OCI-LY7 (cell line): Measurements from ENCODE around the gene PHPT1. TPM values are rescaled to one million over a fixed set of nuclear protein-coding genes. Genes with fewer than 3 reads are reported as not detected.

Experiments used
- BruUV-seq: library from RNA; stranded (reverse); fragments of 400-500 nt; replicated peaks from 2 replicates; lab custom pipeline; 2021; lab: Mats Ljungman, UMichigan
- CTCF ChIA-PET: fragments of 300-600 bp; sonication (Branson Sonifier 250); formaldehyde crosslinking; loops from one replicate; lab custom pipeline; 2022; ENCODE audit warnings: antibody characterized with exemption; ENCODE audit not compliant: unreplicated experiment; lab: Charles Lee
- POLR2A ChIA-PET: fragments of 300-600 bp; sonication (Branson Sonifier 250); formaldehyde crosslinking; loops from one replicate; lab custom pipeline; 2022; ENCODE audit warnings: antibody characterized with exemption; lab: Charles Lee
- DNase-seq: peaks from one replicate; pipeline ENCODE4 v3.0.0-alpha.2; 2015; ENCODE audit warnings: low spot score
- H2AFZ ChIP-seq: fragments of 200-600 bp; sonication (generic), shearing (Covaris generic); 2 replicates; pipeline ENCODE4 v1.6.1; 2014; ENCODE audit warnings: mild to moderate bottlenecking, antibody characterized with exemption, low read length, moderate library complexity
- H3K27ac ChIP-seq: fragments of 200-600 bp; sonication (generic); 2 replicates; pipeline ENCODE4 v1.5.1; 2014; ENCODE audit warnings: mixed run types, low read depth, mild to moderate bottlenecking, moderate library complexity, low read length, inconsistent platforms; ENCODE audit not compliant: poor library complexity, severe bottlenecking
- H3K36me3 ChIP-seq: fragments of 200-600 bp; sonication (generic); 2 replicates; pipeline ENCODE4 v1.6.1; 2014; ENCODE audit warnings: mild to moderate bottlenecking, antibody characterized with exemption, low read length, moderate library complexity, mixed read lengths; ENCODE audit not compliant: insufficient read depth
- H3K4me1 ChIP-seq: fragments of 200-600 bp; sonication (generic); 2 replicates; pipeline ENCODE4 v1.5.1; 2014; ENCODE audit warnings: mild to moderate bottlenecking, low read length; ENCODE audit not compliant: insufficient read depth, poor library complexity, severe bottlenecking
- H3K4me2 ChIP-seq: fragments of 200-600 bp; sonication (generic); 2 replicates; pipeline ENCODE4 v1.6.1; 2014; ENCODE audit warnings: mild to moderate bottlenecking, low read length
- H3K4me3 ChIP-seq: fragments of 200-600 bp; sonication (generic); 2 replicates; pipeline ENCODE4 v1.5.1; 2014; ENCODE audit warnings: mild to moderate bottlenecking, low read depth, low read length; ENCODE audit not compliant: poor library complexity, severe bottlenecking
- H3K79me2 ChIP-seq: fragments of 200-600 bp; sonication (generic); 2 replicates; pipeline ENCODE4 v1.6.1; 2016; ENCODE audit warnings: low read depth, mild to moderate bottlenecking, low read length, moderate library complexity, mixed read lengths; ENCODE audit not compliant: insufficient read depth
- H3K9me2 ChIP-seq: fragments of 200-600 bp; sonication (generic); 2 replicates; pipeline ENCODE4 v1.6.1; 2016; ENCODE audit warnings: mild to moderate bottlenecking, low read length, mixed read lengths; ENCODE audit not compliant: insufficient read depth
- H3K9me3 ChIP-seq: fragments of 200-600 bp; sonication (generic); 2 replicates; pipeline ENCODE4 v1.6.1; 2014; ENCODE audit warnings: mild to moderate bottlenecking, mixed run types, low read length, mixed read lengths
- H4K20me1 ChIP-seq: fragments of 200-600 bp; sonication (generic); 2 replicates; pipeline ENCODE4 v1.6.1; 2014; ENCODE audit warnings: mild to moderate bottlenecking, antibody characterized with exemption, low read length, moderate library complexity, mixed read lengths; ENCODE audit not compliant: insufficient read depth
- EZH2phosphoT487 ChIP-seq: fragments of 200-600 bp; sonication (generic); IDR thresholded peaks from 2 replicates; pipeline ENCODE4 v1.6.1; 2018; ENCODE audit warnings: low read depth, borderline replicate concordance, mild to moderate bottlenecking, mixed run types, antibody characterized with exemption, low read length, moderate library complexity, mixed read lengths
- intact Hi-C: fragments of 100-400 bp; cut with micrococcal nuclease; formaldehyde crosslinking; loops from one replicate; pipeline ENCODE4 v1.10.0; 2022; ENCODE audit not compliant: unreplicated experiment
- microRNA-seq: library from miRNA; unstranded; fragments of <30 nt; microRNA quantifications from one replicate; pipeline ENCODE4 v1.2.0, GENCODE V29; 2022; ENCODE audit warnings: borderline replicate concordance
- small RNA-seq: library from RNA; depleted of rRNA; stranded (forward); fragments of <200 nt; gene quantifications from one replicate; pipeline ENCODE3, GENCODE V24; 2014
- total RNA-seq, 2 experiments: library from RNA; depleted of rRNA in 1 of 2; stranded (reverse); fragments of >200 nt in 1 of 2; shearing (Covaris generic) in 1 of 2; gene quantifications; 2 replicates each; pipeline ENCODE4 v1.2.3, GENCODE V29; 2014 to 2022
- TF ChIP-seq, protein P1 (sequence below): fragments of 200-600 bp; sonication (generic); conservative IDR thresholded peaks from 2 replicates; pipeline ENCODE4 v1.5.1; 2014; ENCODE audit warnings: mild to moderate bottlenecking, antibody characterized with exemption, low read length, moderate library complexity, mixed read lengths

The PHPT1 gene
- total RNA-seq, 2 experiments from 2014 or later, result 49.9 to 56.9 TPM

DNA sequence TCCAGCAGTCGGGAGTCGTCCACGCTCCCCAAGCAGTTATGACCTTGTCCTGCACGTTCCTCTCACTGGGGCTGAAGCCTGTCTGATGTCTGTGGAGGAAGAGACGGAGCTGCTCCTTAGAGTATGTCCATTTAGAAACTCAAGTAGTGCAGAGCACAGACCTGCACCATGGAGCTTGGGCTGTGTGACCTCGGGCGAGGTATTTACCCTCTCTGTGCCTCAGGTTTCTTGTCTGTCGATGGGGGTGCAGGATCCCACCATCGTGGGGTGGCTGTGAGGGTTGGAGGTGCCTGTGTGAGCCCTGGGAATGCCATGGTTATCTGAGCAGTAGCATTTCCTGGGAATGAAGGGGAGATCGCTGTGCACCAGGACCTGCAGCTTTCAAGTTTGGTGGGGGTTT lies 51.3 kb downstream of the PHPT1 start:
- CTCF ChIA-PET, result no interaction called here
- H3K79me2 ChIP-seq, result peaks cover 4% of the 10 kb centered on the region; the same call in 1 of the 2 replicates

More for the DNA sequence above, 51.3 kb downstream of the PHPT1 start:
- no peak overlapping the region for H3K27ac ChIP-seq
- no peak overlapping the region for H2AFZ ChIP-seq
- H3K9me3 ChIP-seq, result no peaks in the 10 kb centered on the region
- H4K20me1 ChIP-seq, result no peaks in the 10 kb centered on the region
- peaks cover 74% of the 10 kb centered on the region for H3K36me3 ChIP-seq
- BruUV-seq, result no TSS peak
- no peaks in the 10 kb centered on the region for H3K4me1 ChIP-seq
- no peak for DNase-seq
- POLR2A ChIA-PET, result no interaction called here
- no peak overlapping the region for H3K4me3 ChIP-seq
- no peaks in the 10 kb centered on the region for H3K9me2 ChIP-seq
- no peak for TF ChIP-seq EZH2phosphoT487
- TF ChIP-seq, protein P1, sequence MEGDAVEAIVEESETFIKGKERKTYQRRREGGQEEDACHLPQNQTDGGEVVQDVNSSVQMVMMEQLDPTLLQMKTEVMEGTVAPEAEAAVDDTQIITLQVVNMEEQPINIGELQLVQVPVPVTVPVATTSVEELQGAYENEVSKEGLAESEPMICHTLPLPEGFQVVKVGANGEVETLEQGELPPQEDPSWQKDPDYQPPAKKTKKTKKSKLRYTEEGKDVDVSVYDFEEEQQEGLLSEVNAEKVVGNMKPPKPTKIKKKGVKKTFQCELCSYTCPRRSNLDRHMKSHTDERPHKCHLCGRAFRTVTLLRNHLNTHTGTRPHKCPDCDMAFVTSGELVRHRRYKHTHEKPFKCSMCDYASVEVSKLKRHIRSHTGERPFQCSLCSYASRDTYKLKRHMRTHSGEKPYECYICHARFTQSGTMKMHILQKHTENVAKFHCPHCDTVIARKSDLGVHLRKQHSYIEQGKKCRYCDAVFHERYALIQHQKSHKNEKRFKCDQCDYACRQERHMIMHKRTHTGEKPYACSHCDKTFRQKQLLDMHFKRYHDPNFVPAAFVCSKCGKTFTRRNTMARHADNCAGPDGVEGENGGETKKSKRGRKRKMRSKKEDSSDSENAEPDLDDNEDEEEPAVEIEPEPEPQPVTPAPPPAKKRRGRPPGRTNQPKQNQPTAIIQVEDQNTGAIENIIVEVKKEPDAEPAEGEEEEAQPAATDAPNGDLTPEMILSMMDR, result no peak
- no peak overlapping the region for H3K4me2 ChIP-seq
- intact Hi-C loops, result no loop called here

Small RNAs within 50 kb of the gene (microRNA-seq; reads per million reads assigned to microRNA genes)
- gene MIR4292, result not detected
- 12.1 reads per million, percentile 17 among the genes with 10 or more reads in this experiment for gene MIR4479

Small RNAs within 50 kb of the gene (small RNA-seq; reads per million reads assigned to genes)
- gene AL355987.2 (not detected), gene MIR4292 (not detected), gene MIR4479 (not detected)

Other genes with a start within 250 kb of the PHPT1 start
- gene EGFL7, start 186.5 kb upstream of the PHPT1 start, total RNA-seq (2014; rRNA removed; shearing (Covaris generic)), result not detected in 2 replicates
- gene EGFL7, start 186.5 kb upstream of the PHPT1 start, total RNA-seq (2022), result not detected in 2 replicates
- gene AGPAT2, start 162.0 kb upstream of the PHPT1 start, total RNA-seq (2014; rRNA removed; shearing (Covaris generic)), result 20.8 and 29.6 TPM in 2 replicates
- gene AGPAT2, start 162.0 kb upstream of the PHPT1 start, total RNA-seq (2022), result 15.2 and 18.3 TPM in 2 replicates
- 13.3 and 13.9 TPM in 2 replicates for gene DIPK1B, start 136.8 kb upstream of the PHPT1 start, total RNA-seq (2014; rRNA removed; shearing (Covaris generic))
- 0.30 and 0.74 TPM in 2 replicates for gene DIPK1B, start 136.8 kb upstream of the PHPT1 start, total RNA-seq (2022)
- not detected in 2 replicates for gene LCN10, start 106.5 kb upstream of the PHPT1 start, total RNA-seq (2014; rRNA removed; shearing (Covaris generic))
- not detected in 2 replicates for gene LCN10, start 106.5 kb upstream of the PHPT1 start, total RNA-seq (2022)
- not detected in 2 replicates for gene LCN6, start 100.9 kb upstream of the PHPT1 start, total RNA-seq (2014; rRNA removed; shearing (Covaris generic))
- gene LCN6, start 100.9 kb upstream of the PHPT1 start, total RNA-seq (2022), result not detected in 2 replicates
- not detected in 2 replicates for gene LCN8, start 91.2 kb upstream of the PHPT1 start, total RNA-seq (2014; rRNA removed; shearing (Covaris generic))
- not detected in 2 replicates for gene LCN8, start 91.2 kb upstream of the PHPT1 start, total RNA-seq (2022)
- gene LCN15, start 84.9 kb upstream of the PHPT1 start, total RNA-seq (2014; rRNA removed; shearing (Covaris generic)), result not detected in 2 replicates
- gene LCN15, start 84.9 kb upstream of the PHPT1 start, total RNA-seq (2022), result not detected in 2 replicates
- gene TMEM141, start 58.1 kb upstream of the PHPT1 start, total RNA-seq (2014; rRNA removed; shearing (Covaris generic)), result 61.9 and 70.2 TPM in 2 replicates
- gene TMEM141, start 58.1 kb upstream of the PHPT1 start, total RNA-seq (2022), result 41.5 and 43.2 TPM in 2 replicates
- 1.3 and 2.2 TPM in 2 replicates for gene CCDC183, start 53.1 kb upstream of the PHPT1 start, total RNA-seq (2014; rRNA removed; shearing (Covaris generic))
- gene CCDC183, start 53.1 kb upstream of the PHPT1 start, total RNA-seq (2022), result 0.44 and 0.88 TPM in 2 replicates
- gene RABL6, start 41.5 kb upstream of the PHPT1 start, total RNA-seq (2014; rRNA removed; shearing (Covaris generic)), result 97.0 and 113 TPM in 2 replicates
- gene RABL6, start 41.5 kb upstream of the PHPT1 start, total RNA-seq (2022), result 126 and 133 TPM in 2 replicates
- 2.4 and 2.5 TPM in 2 replicates for gene AJM1, start 6.9 kb upstream of the PHPT1 start, total RNA-seq (2014; rRNA removed; shearing (Covaris generic))
- gene AJM1, start 6.9 kb upstream of the PHPT1 start, total RNA-seq (2022), result 4.6 and 5.1 TPM in 2 replicates
- gene MAMDC4, start 2.9 kb downstream of the PHPT1 start, total RNA-seq (2014; rRNA removed; shearing (Covaris generic)), result 11.7 and 14.0 TPM in 2 replicates
- 12.7 and 14.2 TPM in 2 replicates for gene MAMDC4, start 2.9 kb downstream of the PHPT1 start, total RNA-seq (2022)
- 272 and 409 TPM in 2 replicates for gene EDF1, start 16.9 kb downstream of the PHPT1 start, total RNA-seq (2014; rRNA removed; shearing (Covaris generic))
- 222 and 246 TPM in 2 replicates for gene EDF1, start 16.9 kb downstream of the PHPT1 start, total RNA-seq (2022)
- 31.4 and 34.7 TPM in 2 replicates for gene TRAF2, start 37.1 kb downstream of the PHPT1 start, total RNA-seq (2014; rRNA removed; shearing (Covaris generic))
- 40.5 and 43.7 TPM in 2 replicates for gene TRAF2, start 37.1 kb downstream of the PHPT1 start, total RNA-seq (2022)
- 78.7 and 89.6 TPM in 2 replicates for gene FBXW5, start 95.3 kb downstream of the PHPT1 start, total RNA-seq (2014; rRNA removed; shearing (Covaris generic))
- gene FBXW5, start 95.3 kb downstream of the PHPT1 start, total RNA-seq (2022), result 59.1 and 63.3 TPM in 2 replicates
- 0.95 and 1.0 TPM in 2 replicates for gene C8G, start 95.8 kb downstream of the PHPT1 start, total RNA-seq (2014; rRNA removed; shearing (Covaris generic))
- gene C8G, start 95.8 kb downstream of the PHPT1 start, total RNA-seq (2022), result 2.1 and 2.2 TPM in 2 replicates
- 0.95 and 6.5 TPM in 2 replicates for gene LCN12, start 102.9 kb downstream of the PHPT1 start, total RNA-seq (2014; rRNA removed; shearing (Covaris generic))
- gene LCN12, start 102.9 kb downstream of the PHPT1 start, total RNA-seq (2022), result 3.5 and 3.7 TPM in 2 replicates
- not detected in 2 replicates for gene PTGDS, start 128.1 kb downstream of the PHPT1 start, total RNA-seq (2014; rRNA removed; shearing (Covaris generic))
- gene PTGDS, start 128.1 kb downstream of the PHPT1 start, total RNA-seq (2022), result not detected in 2 replicates
- gene LCNL1, start 133.6 kb downstream of the PHPT1 start, total RNA-seq (2014; rRNA removed; shearing (Covaris generic)), result not detected in 2 replicates
- gene LCNL1, start 133.6 kb downstream of the PHPT1 start, total RNA-seq (2022), result not detected in 2 replicates
- gene PAXX, start 143.0 kb downstream of the PHPT1 start, total RNA-seq (2014; rRNA removed; shearing (Covaris generic)), result 63.5 and 66.5 TPM in 2 replicates
- 45.7 and 46.3 TPM in 2 replicates for gene PAXX, start 143.0 kb downstream of the PHPT1 start, total RNA-seq (2022)
- gene CLIC3, start 147.2 kb downstream of the PHPT1 start, total RNA-seq (2014; rRNA removed; shearing (Covaris generic)), result not detected in 2 replicates
- gene CLIC3, start 147.2 kb downstream of the PHPT1 start, total RNA-seq (2022), result not detected in 2 replicates
- 2.4 and 4.1 TPM in 2 replicates for gene ABCA2, start 178.8 kb downstream of the PHPT1 start, total RNA-seq (2014; rRNA removed; shearing (Covaris generic))
- gene ABCA2, start 178.8 kb downstream of the PHPT1 start, total RNA-seq (2022), result 8.3 and 10.6 TPM in 2 replicates
- not detected in 2 replicates for gene FUT7, start 182.7 kb downstream of the PHPT1 start, total RNA-seq (2014; rRNA removed; shearing (Covaris generic))
- 0.21 TPM in 1 of 2 replicates, not detected in the other for gene FUT7, start 182.7 kb downstream of the PHPT1 start, total RNA-seq (2022)
- gene NPDC1, start 196.8 kb downstream of the PHPT1 start, total RNA-seq (2014; rRNA removed; shearing (Covaris generic)), result 0.21 and 0.32 TPM in 2 replicates
- 0.38 and 0.39 TPM in 2 replicates for gene NPDC1, start 196.8 kb downstream of the PHPT1 start, total RNA-seq (2022)
- gene ENTPD2, start 204.7 kb downstream of the PHPT1 start, total RNA-seq (2014; rRNA removed; shearing (Covaris generic)), result 0.16 TPM in 1 of 2 replicates, not detected in the other
- gene ENTPD2, start 204.7 kb downstream of the PHPT1 start, total RNA-seq (2022), result not detected in 2 replicates
- gene SAPCD2, start 221.1 kb downstream of the PHPT1 start, total RNA-seq (2014; rRNA removed; shearing (Covaris generic)), result 65.9 and 74.0 TPM in 2 replicates
- 51.4 and 57.2 TPM in 2 replicates for gene SAPCD2, start 221.1 kb downstream of the PHPT1 start, total RNA-seq (2022)
- gene UAP1L1, start 228.1 kb downstream of the PHPT1 start, total RNA-seq (2014; rRNA removed; shearing (Covaris generic)), result 5.3 and 5.7 TPM in 2 replicates
- gene UAP1L1, start 228.1 kb downstream of the PHPT1 start, total RNA-seq (2022), result 12.3 and 16.7 TPM in 2 replicates
- 22.5 and 32.7 TPM in 2 replicates for gene MAN1B1, start 237.6 kb downstream of the PHPT1 start, total RNA-seq (2014; rRNA removed; shearing (Covaris generic))
- 38.8 and 43.4 TPM in 2 replicates for gene MAN1B1, start 237.6 kb downstream of the PHPT1 start, total RNA-seq (2022)